NCI-H1092 treated with DMSO at 0.1 percent for 48 hours (cell line): Measurements from ENCODE around the gene ADCY9.
"Not testable (repeated sequence)": the region's sequence is repeated elsewhere in the genome, so short reads cannot be mapped to it uniquely, and the experiment has no call there.

Source experiments
- DNase-seq: peaks from one replicate; lab custom pipeline; 2025; lab: John Stamatoyannopoulos, UW

Gene ADCY9

DNA sequence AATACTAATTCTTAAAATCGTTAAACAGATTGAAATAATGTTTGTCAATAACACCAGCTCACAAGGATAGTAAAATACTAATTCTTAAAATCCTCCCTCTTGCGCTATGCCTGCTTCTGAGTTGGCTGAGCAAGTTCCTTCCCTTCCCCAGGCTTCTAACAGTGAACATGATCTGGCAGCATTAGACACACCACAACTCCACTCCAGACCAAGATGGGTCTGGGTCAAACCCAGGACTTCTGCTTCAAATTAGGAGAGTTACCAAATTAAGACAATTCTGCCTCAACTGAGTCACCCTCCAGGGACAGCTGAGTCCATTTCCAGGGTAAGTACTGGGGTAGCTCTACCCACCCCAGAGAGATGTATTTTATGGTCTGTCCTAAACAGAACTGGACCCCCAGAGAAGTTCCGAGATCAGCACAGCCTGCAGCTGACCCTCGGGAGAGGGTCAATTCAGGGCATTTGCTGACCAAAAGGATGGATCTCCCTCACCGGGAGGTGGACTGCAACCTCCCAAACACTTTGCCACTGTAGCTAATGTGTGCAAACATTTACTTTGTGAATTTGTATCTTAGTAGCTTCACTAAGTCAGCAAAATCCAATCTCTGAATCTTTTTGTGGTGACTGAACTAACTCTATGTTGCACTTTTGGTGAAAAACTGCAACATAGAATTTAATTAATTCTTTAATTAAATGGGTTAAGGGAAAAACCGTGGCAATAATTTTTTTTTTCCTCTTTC is 48.8 kb downstream of the ADCY9 start:
- DNase-seq = no peak

DNA sequence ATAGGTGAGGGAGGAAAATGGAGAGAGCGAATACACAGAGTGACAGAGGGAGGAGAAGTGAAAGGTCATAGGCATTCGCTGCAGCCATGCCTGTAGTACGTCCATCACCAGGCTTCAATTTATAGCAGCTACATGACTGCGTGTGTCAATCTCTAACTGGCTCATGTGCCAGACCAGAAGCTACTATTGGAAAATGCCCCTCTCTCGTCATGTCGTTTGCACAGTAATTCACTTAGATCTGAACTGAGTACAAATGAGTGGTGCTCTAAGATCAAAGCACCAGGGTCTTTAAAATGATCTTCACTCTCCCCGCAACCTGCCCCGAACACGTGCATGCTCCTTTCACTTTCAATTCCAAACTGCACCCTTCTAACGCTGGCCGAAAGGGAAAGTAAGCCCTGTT is 51.3 kb downstream of the ADCY9 start:
- DNase-seq = no peak

DNA sequence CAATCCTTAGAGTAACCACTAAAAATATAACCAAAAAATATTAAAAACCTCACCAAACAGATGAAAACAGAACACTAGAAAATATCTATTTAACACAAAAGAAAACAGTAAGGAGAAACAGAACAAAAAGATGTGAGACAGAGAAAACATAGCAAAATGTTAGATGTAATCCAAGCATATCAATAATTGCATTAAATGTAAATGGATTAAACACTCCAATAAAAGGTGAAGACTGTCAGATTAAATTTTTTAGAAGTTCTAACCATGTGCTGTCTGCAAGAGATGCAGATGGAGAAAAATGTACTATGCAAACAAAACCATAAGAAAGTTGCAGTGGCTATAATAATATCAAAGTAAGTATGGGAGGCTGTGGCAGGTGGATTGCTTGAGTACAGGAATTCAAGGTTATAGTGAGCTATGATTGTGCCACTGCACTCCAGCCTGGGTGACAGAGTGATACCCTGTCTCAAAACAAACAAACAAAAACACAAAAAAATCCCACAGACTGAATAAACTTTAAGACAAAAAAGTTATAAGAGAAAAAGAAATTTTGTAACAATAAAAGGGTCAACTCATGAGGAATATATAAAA is 53.9 kb downstream of the ADCY9 start:
- DNase-seq = no peak

DNA sequence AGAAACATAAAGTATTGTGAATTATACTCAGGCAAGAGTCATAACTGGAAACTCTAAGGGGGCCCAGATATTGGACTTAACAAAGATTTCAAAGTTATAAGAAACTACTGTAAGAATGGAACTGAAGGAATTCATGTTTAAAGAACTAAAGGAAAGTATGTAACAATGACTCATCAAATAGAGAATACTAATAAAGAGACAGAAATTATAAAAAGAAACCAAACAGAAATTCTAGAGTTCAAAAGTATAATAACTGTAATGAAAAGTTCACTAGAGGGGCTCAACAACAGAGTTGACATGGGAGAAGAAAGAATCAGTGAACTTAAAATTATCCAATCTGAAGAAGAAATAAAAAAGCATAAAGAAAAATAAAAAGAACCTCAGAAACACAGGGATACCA is 55.4 kb downstream of the ADCY9 start:
- DNase-seq = no peak

DNA sequence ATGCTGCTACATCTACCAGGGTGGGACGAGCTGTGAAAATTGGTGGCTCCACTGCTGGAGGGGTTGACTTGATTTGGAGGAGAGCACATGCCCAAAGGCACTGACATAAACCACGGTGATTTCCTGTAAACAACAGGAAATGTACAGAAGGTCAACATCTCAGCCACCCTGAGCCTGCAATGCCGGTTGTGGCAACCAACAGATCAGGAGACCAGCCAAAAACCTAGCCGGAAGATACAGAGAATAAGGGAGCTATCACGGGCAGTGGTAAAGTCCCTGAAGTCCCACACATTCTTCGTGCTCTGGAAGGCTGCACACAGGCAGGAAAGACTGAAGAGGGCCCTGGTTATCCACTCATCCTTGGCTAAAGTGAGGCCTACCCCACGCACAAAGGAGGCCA is 56.2 kb downstream of the ADCY9 start:
- DNase-seq = no peak

DNA sequence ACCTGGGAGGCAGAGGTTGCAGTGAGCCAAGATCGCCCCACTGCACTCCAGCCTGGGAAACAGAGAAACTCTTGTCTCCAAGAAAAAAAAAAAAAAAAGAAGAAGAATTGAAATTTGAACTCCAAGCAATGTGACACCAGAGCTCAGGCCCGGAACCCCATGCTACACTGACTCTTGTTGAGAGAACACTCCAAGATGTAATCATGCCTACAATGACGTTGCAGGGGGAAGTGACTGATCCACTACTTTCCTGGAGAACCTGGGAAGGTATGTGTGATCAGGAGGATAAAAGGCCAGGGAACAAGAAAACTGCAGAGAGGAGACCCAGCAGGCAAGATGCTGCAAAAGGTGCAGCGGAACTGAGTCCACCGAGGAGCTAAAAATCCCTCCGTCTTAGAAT is 57.9 kb downstream of the ADCY9 start:
- DNase-seq = no peak

DNA sequence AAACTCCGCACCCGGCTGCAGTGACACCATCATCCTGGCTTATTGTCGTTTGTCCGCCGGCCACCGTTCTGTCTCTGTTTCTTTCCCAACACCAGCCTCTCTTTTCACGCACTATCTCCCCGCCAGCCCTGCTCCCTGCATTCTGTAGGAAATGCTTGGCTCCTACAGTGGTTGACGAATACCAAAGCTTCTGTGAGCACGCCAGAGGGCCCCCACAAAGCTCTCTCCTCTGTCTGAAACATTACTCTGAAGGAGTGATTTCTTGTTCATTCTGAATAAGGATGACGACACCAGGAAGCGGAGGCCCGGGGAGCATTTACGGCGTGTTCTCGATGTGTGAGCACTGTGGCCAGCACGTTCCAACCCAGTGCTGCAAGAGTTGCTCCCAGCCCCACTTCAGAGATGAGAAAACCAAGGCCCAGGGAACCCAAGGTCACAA is 58.8 kb downstream of the ADCY9 start:
- DNase-seq = no peak

DNA sequence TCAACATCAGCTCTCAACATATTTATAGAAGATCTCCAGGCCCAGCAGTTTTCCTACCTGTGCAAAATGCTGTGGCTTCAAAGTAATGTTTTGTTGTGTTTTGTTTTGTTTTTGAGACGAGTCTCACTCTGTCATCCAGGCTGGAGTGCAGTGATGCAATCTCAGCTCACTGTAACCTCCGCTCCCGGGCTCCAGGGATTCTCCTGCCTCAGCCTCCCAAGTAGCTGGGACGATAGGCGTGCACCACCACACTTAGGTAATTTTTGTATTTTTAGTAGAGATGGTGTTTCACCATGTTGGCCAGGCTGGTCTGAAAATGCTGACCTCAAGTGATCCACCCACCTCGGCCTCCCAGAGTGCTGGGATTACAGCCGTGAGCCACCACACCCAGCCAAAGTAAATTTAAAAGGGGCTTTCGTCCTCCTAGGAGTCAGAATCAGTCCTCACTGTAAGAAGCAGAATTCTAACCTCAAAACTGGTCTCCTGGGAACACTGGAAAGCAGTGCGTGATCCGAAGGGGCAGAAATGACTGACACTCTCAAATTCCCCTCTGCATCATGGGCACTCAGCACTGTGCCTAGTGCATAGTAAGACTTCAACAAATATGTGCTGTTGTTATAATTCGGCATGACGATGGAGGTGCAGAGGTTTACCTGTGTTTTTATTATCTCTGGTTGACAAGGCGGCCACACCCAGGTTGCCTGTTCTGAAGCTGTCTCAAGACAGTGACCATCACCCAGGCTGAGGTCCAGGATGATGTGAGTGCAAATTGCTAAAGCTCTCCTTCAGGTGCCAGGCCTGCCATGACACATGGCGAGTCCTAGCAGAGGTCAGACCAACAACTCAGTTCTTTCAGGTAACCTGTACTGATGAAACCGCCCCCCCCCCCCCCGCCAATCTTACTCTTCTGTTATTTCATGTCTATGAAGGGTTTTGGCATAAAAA is 59.8 kb downstream of the ADCY9 start:
- no peak for DNase-seq

DNA sequence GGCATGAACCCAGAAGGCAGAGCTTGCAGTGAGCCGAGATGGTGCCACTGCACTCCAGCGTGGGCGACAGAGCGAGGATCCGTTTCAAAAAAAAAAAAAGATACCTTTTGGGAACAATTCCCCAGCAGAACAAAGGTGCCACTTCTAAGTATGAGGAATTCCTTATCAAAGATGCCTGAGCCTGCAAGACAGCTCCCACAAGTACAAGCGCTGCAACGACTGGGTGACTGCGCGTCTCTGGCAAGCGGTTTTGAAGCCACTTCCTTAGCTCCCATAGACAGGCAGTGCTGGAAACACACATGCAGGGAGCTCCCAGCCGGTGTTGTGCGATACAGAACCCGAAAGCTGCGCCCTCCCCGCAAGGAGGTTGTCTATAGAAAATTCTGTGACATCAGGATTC is 60.5 kb downstream of the ADCY9 start:
- no peak for DNase-seq

DNA sequence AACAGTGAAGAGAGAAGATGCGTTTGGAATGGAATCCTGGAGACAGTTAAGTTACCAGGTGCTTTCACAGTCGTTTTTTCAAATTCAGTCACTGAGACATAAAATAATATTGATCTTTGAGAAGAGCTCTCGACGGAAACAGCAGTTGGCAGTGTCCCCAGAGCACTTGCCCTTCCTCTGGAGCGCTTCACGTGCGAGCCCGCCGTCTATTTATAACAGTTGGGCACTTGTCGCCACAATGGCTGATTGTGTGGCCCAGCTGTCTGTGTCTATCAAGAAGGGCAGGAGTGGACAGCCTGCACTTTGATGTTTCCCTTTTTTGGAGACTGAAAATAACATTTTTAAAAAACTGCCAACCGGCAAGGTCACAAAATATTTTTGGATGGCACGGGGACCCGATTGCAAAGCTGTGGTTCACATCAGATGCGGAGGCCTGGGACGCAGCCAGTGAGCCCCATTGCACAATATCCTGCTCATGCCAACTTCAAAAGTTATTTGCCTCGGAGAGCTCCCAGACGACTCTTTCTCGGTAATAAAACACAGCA is 62.9 kb downstream of the ADCY9 start:
- DNase-seq = peak; percentile 99

DNA sequence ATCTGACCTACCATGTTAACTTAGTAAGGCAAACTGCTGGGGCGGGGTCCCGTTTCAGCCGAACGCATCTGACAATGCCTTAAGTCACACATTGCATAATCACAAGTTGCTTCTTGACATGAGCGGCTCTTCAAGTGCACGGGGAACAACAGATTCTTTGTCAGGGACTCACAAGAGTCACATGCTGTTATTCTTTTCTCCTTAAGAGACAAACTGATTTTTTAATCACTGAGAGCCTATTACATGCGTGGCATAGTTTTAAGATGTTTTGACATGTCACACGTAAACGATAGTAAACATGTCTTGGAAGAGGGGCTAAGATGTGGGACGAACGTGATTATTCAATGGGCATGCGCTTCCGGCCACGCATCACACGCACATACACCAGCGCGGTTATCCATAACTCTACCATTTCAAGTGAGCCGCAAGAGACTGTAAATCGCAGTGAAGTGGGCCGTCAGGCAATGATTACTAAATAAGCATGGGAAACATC is 63.4 kb downstream of the ADCY9 start:
- peak; percentile 91 for DNase-seq

DNA sequence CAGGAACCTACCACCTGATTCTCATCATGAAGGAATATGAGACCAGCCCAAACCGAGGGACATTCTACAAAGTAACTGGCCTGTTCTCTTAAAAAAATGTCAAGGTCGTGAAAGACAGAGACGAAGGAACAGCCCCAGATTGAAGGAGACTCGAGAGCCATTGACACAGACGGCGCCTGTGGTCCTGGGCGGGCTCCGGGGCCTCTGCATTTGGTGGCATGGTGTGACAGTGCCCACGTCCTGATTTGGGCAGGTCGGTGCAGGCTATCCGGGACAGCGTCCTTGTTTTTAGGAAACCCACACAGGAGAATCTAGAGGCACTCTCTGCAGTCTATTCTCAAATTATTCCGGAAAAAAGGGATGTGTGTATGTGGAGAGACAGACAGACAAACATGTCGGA is 64.1 kb downstream of the ADCY9 start:
- DNase-seq = no peak

DNA sequence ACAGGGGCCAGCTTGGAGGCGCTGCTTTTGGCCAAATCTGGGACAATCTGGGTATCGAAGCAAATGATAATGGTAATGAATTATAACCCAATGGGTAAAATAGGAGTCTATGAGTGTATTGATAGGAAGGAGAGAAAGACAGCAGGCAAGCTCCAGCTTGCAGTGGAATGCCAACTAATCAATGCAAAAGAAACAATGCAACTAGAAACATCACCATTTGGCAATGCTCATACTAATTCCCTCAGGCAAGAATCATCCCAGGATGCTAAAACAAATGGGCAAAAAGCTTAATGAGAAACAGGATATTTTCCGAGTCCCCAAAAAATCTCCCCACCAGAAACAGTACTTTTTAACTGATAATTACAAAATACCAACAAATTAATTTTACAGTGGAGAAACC is 64.7 kb downstream of the ADCY9 start:
- DNase-seq = no peak

DNA sequence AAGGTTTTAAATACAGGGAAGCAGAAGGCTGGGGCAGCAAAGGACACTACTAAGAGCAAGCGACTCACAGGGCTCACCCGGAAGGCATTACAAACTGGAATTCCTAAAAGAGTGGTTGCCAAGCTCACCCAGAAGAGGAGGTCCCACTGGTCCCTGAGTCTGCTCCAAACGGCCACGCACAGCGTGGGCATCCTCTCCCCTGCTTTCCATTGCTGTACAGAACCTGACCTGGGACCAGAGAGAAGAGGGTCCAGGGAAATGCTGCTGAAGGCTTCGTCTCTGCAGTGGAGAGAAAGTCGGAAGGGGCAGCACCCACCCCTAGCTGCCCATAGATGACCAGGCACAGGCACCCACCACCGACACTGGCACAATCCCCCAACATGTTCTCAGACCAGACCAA is 67.2 kb downstream of the ADCY9 start:
- no peak for DNase-seq

DNA sequence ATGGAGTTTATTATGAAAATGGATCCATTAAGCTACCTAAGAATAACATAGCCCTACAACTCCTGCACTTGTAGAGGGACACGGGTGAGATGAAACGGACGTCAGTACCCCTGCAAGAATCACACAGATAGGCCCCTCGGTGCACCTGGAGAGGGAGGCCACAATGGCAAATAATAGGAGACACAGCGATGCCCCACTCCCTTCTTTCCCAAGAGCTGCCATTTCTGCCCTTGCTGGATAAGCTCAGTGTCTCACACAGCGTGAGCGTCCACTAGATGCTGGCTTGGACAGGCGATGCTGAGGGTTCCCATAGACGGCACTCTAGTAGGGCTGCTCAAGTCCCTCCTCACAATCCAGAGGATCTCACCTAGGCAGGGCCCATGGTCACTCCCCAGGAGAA is 67.8 kb downstream of the ADCY9 start:
- peak; percentile 49 for DNase-seq

DNA sequence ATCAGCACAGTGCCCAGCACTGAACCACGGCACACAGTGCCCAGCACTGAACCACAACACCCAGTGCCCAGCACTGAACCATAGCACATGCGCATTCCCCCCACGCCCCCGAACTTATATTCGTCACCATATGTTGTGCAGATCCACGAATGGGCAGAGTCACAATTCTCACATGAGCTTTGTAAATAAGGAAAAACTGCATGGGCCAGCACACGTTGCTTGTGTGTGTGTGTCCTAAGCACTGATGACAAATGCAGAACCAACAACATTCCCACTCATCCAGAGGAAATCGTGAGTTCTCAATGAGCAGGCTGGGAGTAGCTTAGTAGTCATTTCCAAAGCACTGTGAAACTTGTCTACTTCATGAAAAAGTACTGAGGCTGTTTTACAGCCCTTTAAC is 70.0 kb downstream of the ADCY9 start:
- no peak for DNase-seq

DNA sequence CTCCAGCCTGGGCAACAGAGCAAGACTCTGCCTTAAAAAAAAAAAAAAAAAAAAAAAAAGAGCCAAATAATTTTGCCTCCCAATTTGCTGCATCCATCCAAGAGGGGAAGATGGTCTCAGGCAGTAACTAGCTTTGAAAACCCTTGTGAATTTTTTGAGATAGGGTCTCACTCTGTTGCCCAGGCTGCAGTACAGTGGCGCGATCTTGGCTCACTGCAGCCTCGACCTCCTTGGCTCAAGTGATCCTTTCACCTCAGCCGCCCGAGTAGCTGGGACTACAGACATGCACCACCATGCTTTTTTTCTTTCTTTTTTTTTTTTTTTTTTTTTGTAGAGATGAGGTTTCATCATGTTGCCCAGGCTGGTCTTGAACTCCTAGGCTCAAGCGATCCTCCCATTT is 70.7 kb downstream of the ADCY9 start:
- not testable (repeated sequence) for DNase-seq

DNA sequence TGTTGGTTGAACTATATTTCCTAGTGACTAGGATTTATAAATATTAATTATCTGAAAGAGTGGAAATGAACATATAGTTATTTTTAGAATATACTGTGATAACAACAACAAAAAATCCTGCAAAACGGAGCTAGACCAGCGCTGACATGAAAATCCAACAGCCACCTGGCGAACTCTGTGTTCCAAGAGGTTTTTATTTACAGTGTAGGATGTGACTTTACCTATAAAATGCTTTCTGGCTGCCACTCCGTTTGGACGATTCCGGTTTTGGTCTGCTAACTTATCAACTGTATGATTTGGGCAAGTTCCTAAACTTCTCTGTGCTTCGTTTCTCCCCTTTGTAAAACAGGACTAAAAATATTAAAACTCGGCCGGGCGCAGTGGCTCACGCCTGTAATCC is 73.7 kb downstream of the ADCY9 start:
- DNase-seq = no peak

DNA sequence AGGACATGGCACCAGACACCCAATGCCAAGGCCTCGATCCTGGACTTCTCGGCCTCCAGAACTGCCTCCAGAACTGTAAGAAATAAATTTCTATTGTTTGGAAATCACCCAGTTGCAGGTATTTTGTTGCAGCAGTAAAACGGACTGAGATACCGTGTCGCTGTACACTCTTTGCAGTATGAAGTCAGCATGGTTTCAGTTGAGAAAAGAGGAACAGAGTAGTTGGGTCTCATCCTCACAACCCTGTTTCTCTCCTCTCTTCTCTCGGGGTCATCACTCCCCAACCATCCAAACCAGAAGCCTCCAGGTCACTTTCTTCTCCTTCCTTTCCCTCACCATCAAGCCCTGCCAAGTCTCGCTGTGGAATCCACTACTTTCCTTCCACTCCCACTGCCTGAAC is 77.8 kb downstream of the ADCY9 start:
- DNase-seq = no peak

DNA sequence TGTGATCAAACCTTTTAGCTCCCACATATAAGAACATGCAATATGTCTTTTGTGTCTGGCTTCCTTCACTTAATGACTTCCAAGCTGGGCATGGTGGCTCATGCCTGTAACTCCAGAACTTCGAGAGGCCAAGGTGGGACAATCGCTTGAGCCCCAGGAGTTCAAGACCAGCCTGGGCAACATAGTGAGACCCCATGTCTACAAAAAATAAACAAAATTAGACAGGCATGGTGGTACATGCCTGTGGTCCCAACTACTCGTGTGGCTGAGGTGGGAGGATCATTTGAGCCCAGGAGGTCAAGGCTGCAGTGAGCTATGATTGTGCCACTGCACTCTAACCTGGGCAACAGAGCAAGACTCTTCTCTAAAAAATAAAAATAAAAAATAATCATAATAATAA is 79.3 kb downstream of the ADCY9 start:
- DNase-seq = not testable (repeated sequence)

DNA sequence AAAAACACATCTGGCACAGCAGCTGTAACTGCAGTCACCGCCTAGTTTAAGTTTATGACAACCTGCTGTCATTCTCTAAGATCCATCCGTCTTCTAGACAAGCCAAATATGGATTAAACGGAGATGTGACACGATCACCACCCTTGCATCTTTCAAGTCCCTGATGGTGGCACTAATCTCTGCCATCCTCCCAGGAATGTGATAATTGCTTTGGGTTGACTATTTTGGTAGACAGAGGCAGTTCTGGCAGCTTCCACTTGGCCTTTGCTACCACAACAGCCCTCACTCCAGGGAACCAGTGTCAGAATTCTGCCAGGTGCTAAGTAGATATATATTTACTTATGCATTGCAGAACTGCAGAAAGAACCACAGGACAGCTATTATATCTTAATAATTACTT is 81.3 kb downstream of the ADCY9 start:
- DNase-seq = no peak

DNA sequence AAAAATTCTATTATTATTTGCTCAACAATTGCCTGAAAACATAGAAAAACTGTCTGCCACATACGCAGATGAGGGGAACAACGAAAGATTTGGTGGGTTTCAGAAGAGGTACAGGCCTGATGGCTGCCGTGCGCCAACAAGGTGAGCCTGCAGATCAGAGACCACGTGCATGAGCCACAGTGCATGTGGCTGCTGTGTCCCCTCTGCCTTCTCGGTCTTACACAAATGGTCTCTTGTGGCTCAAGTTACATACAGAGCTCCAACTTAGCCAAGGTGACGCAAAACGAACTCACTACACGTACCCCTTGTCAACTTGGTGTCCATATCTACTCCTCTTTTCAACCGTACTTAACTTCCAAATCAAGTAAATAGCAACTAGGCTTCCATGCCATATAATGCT is 82.3 kb downstream of the ADCY9 start:
- no peak for DNase-seq
